Right cardiac atrium (tissue), 5 donors: ENCODE measurements around the gene GNB5. TPM values are rescaled to one million over a fixed set of nuclear protein-coding genes. Genes with fewer than 3 reads are reported as not detected.
"Not testable (repeated sequence)": the region's sequence is repeated elsewhere in the genome, so short reads cannot be mapped to it uniquely, and the experiment has no call there.

Experiments
- ATAC-seq, 2 donors: fragments of 200-7000 bp; cut with Tn5 transposase; one replicate each; pipeline versions ENCODE4 v1.8.0 to v1.9.1; 2020; ENCODE audit warnings: moderate library complexity in 2 of 2, mild to moderate bottlenecking in 1 of 2
- DNase-seq, 3 donors: peaks; one replicate each; pipeline ENCODE4 v3.0.0-alpha.2; 2020
- H3K27ac ChIP-seq: one replicate; pipeline ENCODE4 v1.5.1; 2013; ENCODE audit warnings: mild to moderate bottlenecking, low read length, control low read depth, moderate library complexity
- H3K27me3 ChIP-seq: one replicate; pipeline ENCODE4 v1.6.1; 2013; ENCODE audit not compliant: control insufficient read depth, insufficient read depth
- H3K4me1 ChIP-seq: one replicate; pipeline ENCODE4 v1.6.1; 2013; ENCODE audit warnings: low read length; ENCODE audit not compliant: control insufficient read depth, insufficient read depth
- H3K4me3 ChIP-seq: one replicate; pipeline ENCODE4 v1.5.1; 2013; ENCODE audit warnings: low read length, control low read depth
- H3K9me3 ChIP-seq: one replicate; pipeline ENCODE4 v1.6.1; 2013; ENCODE audit warnings: low read length; ENCODE audit not compliant: control insufficient read depth
- WGBS: extraction: QIAGEN DNeasy Blood & Tissue Kit; methylation state at CpG from one replicate; pipeline ENCODE4 v1.1.7; 2013; 5-methylcytosine and 5-hydroxymethylcytosine counted together
- intact Hi-C, 4 donors: fragments of 100-400 bp; cut with DNase I; formaldehyde crosslinking; loops; one replicate each; pipeline versions ENCODE4 v1.11.0 to v1.14.0; 2022 to 2023
- polyA plus RNA-seq: library from polyadenylated mRNA; stranded (reverse); fragments of 200-250 nt; gene quantifications from one replicate; pipeline ENCODE4 v1.2.3, GENCODE V29; 2013
- total RNA-seq, 4 donors: library from RNA; stranded (reverse); fragmentation: NEBNext Ultra II Directional; extraction: Animal tissue kit (Norgen Biotek cat#: 25700); gene quantifications; one replicate each; pipeline ENCODE4 v1.2.1, GENCODE V29; 2021
- donor health status: healthy with polysubstance abuse.
- donor health status: DM: no; HTN: yes; CAD: no.
- donor health status: DM: no; HTN: no; CAD: no.
- donor health status: DM: no; HTN: yes; CAD: no; lungs with severe emphysema.
- donor health status: DM: yes; HTN: yes; CAD: no.

GNB5 gene
- total and polyA plus RNA-seq, 5 donors = 19.5 to 50.9 (median 36.3) TPM

DNA sequence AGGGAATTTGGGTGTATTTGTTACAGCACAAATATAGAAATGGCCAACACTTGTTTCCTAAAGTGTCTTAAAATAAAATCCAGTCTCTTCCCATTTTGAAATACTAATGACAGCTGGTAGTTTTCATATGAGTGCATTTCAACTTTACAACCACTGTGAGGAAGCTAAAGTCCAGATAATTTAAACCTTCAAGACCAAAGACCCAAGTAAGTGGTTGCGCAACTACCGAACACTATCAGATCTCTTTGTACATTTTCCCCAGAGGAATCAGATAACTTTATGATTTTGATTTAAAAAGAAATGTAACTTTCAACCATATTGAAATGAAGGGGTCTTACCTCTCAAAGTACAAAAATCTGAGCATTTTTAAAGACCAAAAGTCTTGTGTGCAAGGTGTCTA, 92.9 kb downstream of the GNB5 start:
- intact Hi-C loops = no loop called here
- H3K27me3 ChIP-seq = no peaks in the 10 kb centered on the region
- H3K4me1 ChIP-seq = peaks cover 6% of the 10 kb centered on the region
- no peak for ATAC-seq
- H3K4me3 ChIP-seq = no peak overlapping the region
- no peak overlapping the region for H3K27ac ChIP-seq
- DNase-seq = no peak
- H3K9me3 ChIP-seq = no peaks in the 10 kb centered on the region
- WGBS = 83% methylated on average over 2 of the region's 2 CpGs

GRCh38 chr15:52097180-52097579, 94.0 kb downstream of the GNB5 start:
- H3K9me3 ChIP-seq = no peaks in the 10 kb centered on the region
- H3K4me1 ChIP-seq = peaks cover 6% of the 10 kb centered on the region
- no peak overlapping the region for H3K27ac ChIP-seq
- intact Hi-C loops = no loop called here
- ATAC-seq (no peak), DNase-seq (no peak)
- no peaks in the 10 kb centered on the region for H3K27me3 ChIP-seq
- H3K4me3 ChIP-seq = no peak overlapping the region

DNA sequence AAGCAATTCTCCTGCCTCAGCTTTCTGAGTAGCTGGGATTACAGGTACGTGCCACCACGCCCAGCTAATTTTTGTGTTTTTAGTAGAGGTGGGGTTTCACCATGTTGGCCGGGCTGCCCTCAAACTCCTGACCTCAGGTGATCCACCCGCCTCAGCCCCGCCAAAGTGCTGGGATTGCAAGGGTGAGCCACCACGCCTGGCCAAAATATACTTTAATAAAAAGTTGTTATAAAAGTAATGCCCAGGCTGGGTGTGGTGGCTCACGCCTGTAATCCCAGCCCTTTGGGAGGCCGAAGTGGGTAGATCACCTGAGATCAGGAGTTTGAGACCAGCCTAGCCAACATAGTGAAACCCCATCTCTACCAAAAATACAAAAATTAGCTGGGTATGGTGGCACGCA, 94.7 kb downstream of the GNB5 start:
- H3K4me1 ChIP-seq, H3K27me3 ChIP-seq, H3K9me3 ChIP-seq, intact Hi-C loops, ATAC-seq, H3K4me3 ChIP-seq, DNase-seq, H3K27ac ChIP-seq: not testable (repeated sequence)
- WGBS = 96% methylated on average over 9 of the region's 9 CpGs

- DNase-seq (no peak), ATAC-seq (no peak)
- H3K27ac ChIP-seq = no peak overlapping the region
- H3K4me3 ChIP-seq = no peak overlapping the region
- H3K4me1 ChIP-seq = peaks cover 6% of the 10 kb centered on the region
- no peaks in the 10 kb centered on the region for H3K9me3 ChIP-seq
- WGBS = 77% methylated on average over 4 of the region's 4 CpGs
- no peaks in the 10 kb centered on the region for H3K27me3 ChIP-seq
- intact Hi-C loops = no loop called here
Measured at GRCh38 chr15:52095597-52096262, 95.5 kb downstream of the GNB5 start.

- Histone ChIP-seq H3K4me1 (peaks cover 6% of the 10 kb centered on the region), H3K27ac (no peak overlapping the region), H3K9me3 (no peaks in the 10 kb centered on the region), H3K27me3 (no peaks in the 10 kb centered on the region), H3K4me3 (no peak overlapping the region)
- ATAC-seq (no peak), DNase-seq (no peak)
- 91% methylated on average over 12 of the region's 12 CpGs for WGBS
- intact Hi-C loops = no loop called here
Measured at GRCh38 chr15:52094811-52095584, 96.2 kb downstream of the GNB5 start.

- peak in 2 of 3 donors; percentile 48 to 58 for DNase-seq
- Histone ChIP-seq H3K4me3 (no peak overlapping the region), H3K27me3 (no peaks in the 10 kb centered on the region), H3K4me1 (peaks cover 6% of the 10 kb centered on the region), H3K27ac (no peak overlapping the region), H3K9me3 (no peaks in the 10 kb centered on the region)
- 58% methylated on average over 12 of the region's 12 CpGs for WGBS
- peak; percentile 57 to 69 for ATAC-seq
- intact Hi-C loops = no loop called here
Measured at GRCh38 chr15:52093539-52094510, 97.4 kb downstream of the GNB5 start.

- Histone ChIP-seq H3K4me1 (peaks cover 6% of the 10 kb centered on the region), H3K4me3 (no peak overlapping the region), H3K9me3 (no peaks in the 10 kb centered on the region), H3K27me3 (no peaks in the 10 kb centered on the region), H3K27ac (no peak overlapping the region)
- DNase-seq (no peak), ATAC-seq (no peak)
- intact Hi-C loops = no loop called here
- WGBS = 60% methylated on average over 4 of the region's 4 CpGs
Measured at GRCh38 chr15:52093167-52093538, 98.0 kb downstream of the GNB5 start.

DNA sequence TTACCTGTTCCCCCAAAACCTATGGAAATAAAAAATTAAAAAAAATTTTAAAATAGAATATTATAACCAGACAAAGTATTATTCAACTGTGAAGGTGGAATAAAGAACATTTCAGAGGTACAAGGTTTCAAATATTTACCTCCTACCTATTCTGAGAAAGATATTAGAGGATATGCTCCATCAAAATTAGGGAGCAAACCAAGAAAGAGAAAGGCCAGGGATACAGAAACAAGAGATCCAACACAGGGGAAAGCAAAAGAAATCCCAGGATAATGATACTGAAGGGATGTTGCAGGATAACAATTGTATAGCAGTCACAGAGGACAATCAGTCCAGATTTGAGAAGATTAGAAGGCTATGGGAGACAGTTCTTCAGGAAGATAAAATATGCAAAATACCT, 101.0 kb downstream of the GNB5 start:
- Histone ChIP-seq H3K27me3 (no peaks in the 10 kb centered on the region), H3K4me3 (no peak overlapping the region), H3K27ac (no peak overlapping the region), H3K9me3 (peaks cover 3% of the 10 kb centered on the region), H3K4me1 (peaks cover 6% of the 10 kb centered on the region)
- DNase-seq = no peak
- ATAC-seq = no peak
- intact Hi-C loops = no loop called here

DNA sequence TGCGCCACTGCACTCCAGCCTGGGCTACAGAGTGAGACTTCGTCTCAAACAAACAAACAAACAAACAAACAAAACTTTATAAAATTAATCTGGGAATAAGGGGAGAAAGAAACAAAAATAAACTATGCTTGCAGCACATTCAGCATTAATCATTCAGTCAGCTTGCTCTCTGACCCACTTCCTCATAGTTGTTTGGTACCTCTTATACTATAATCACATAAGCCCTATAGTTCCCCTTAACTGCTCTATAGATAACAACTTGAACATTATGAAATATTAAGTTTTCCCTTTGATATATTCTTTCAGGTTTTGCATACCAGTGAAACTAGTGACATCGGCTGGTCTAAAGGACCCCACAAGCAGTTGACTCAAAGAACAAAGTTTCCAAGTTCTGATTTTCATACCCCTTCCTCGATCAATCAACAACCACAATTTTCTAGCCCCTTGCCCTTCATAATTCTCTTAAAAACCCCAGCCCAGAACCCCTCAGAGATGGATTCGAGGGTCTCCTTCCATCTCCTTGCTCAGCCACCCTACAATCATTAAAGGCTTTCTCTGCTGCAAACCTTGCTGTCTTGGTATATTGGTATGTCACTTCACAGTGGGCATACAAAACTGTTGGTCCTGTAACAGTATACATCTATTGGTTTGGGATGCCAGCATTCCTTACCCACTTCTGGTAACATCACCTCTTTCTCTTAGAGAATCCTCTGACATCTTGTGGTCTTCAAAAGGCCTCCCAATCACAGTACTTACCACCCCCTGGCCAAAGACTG, 105.0 kb downstream of the GNB5 start:
- 89% methylated on average over 5 of the region's 5 CpGs for WGBS
- intact Hi-C loops = no loop called here

GRCh38 chr15:52085299-52085698, 105.9 kb downstream of the GNB5 start:
- no peak overlapping the region for H3K27ac ChIP-seq
- H3K27me3 ChIP-seq = no peaks in the 10 kb centered on the region
- H3K4me1 ChIP-seq = no peaks in the 10 kb centered on the region
- no peak for ATAC-seq
- no peak overlapping the region for H3K4me3 ChIP-seq
- H3K9me3 ChIP-seq = peaks cover 3% of the 10 kb centered on the region
- DNase-seq = no peak
- intact Hi-C loops = no loop called here

More for the DNA sequence above, 105.0 kb downstream of the GNB5 start:
- DNase-seq (no peak), ATAC-seq (no peak)
- no peak overlapping the region for H3K27ac ChIP-seq
- H3K27me3 ChIP-seq = no peaks in the 10 kb centered on the region
- H3K4me3 ChIP-seq = no peak overlapping the region
- H3K4me1 ChIP-seq = no peaks in the 10 kb centered on the region
- peaks cover 3% of the 10 kb centered on the region for H3K9me3 ChIP-seq
